Naive thymus-derived CD8-positive, alpha-beta T cell (primary cell): Measurements from ENCODE around the gene PRPF40B. TPM values are rescaled to one million over a fixed set of nuclear protein-coding genes. Genes with fewer than 3 reads are reported as not detected.

ENCODE experiments used
- ATAC-seq, 2 donors: fragments of 150-1000 bp; cut with Tn5 transposase in 1 of 2; sonication (Bioruptor Pico), chemical (Tn5 transposase) in 1 of 2; 1 replicate in 1 of 2; 2 replicates in 1 of 2; pipeline ENCODE4 v1.10.0; 2021; ENCODE audit warnings: mild to moderate bottlenecking in 2 of 2, moderate library complexity in 2 of 2
- POLR2A ChIA-PET: fragments of 350-600 bp; sonication (Branson Sonifier 250); formaldehyde crosslinking; loops from one replicate; lab custom pipeline; 2021; ENCODE audit warnings: antibody characterized with exemption; lab: Charles Lee
- DNase-seq, 10 donors: peaks; one replicate each; pipeline versions ENCODE4 v3.0.0 to v3.0.0-alpha.2; 2020 to 2022
- H3K27ac Mint-ChIP-seq, 10 donors: one replicate each; pipeline ENCODE4 v1.8.0; 2020 to 2022; ENCODE audit warnings: mild to moderate bottlenecking in 10 of 10, mixed read lengths in 10 of 10, moderate library complexity in 4 of 10, inconsistent platforms in 1 of 10
- H3K27me3 Mint-ChIP-seq, 5 donors: one replicate each; pipeline ENCODE4 v1.8.0; 2021 to 2022; ENCODE audit warnings: mixed read lengths in 5 of 5
- H3K36me3 Mint-ChIP-seq, 3 donors: one replicate each; pipeline ENCODE4 v1.8.0; 2020 to 2022; ENCODE audit warnings: mixed read lengths in 3 of 3, mild to moderate bottlenecking in 2 of 3, inconsistent platforms in 1 of 3
- H3K4me1 Mint-ChIP-seq, 4 donors: one replicate each; pipeline ENCODE4 v1.8.0; 2021 to 2022; ENCODE audit warnings: mixed read lengths in 4 of 4
- H3K4me3 Mint-ChIP-seq, 10 donors: one replicate each; pipeline ENCODE4 v1.8.0; 2020 to 2022; ENCODE audit warnings: mild to moderate bottlenecking in 10 of 10, mixed read lengths in 10 of 10, moderate library complexity in 6 of 10, inconsistent platforms in 1 of 10
- H3K9me3 Mint-ChIP-seq, 9 donors: one replicate each; pipeline ENCODE4 v1.8.0; 2020 to 2022; ENCODE audit warnings: mixed read lengths in 9 of 9, mild to moderate bottlenecking in 3 of 9, inconsistent platforms in 1 of 9, moderate library complexity in 1 of 9
- polyA plus RNA-seq, 3 donors: library from polyadenylated mRNA; unstranded; fragments of 300-500 nt; fragmentation: Illumina TruSeq; gene quantifications; one replicate each; pipeline ENCODE4 v1.2.3, GENCODE V29; 2021
- total RNA-seq, 8 experiments: library from RNA in 2 of 8; stranded (reverse) in 2 of 8; gene quantifications; one replicate each; pipeline ENCODE4 v1.2.3 and lab custom pipeline; 2021 to 2026

Gene PRPF40B
- total and polyA plus RNA-seq, 5 experiments from 2014 or later = 1.5 to 16.7 (median 4.0) TPM

DNA sequence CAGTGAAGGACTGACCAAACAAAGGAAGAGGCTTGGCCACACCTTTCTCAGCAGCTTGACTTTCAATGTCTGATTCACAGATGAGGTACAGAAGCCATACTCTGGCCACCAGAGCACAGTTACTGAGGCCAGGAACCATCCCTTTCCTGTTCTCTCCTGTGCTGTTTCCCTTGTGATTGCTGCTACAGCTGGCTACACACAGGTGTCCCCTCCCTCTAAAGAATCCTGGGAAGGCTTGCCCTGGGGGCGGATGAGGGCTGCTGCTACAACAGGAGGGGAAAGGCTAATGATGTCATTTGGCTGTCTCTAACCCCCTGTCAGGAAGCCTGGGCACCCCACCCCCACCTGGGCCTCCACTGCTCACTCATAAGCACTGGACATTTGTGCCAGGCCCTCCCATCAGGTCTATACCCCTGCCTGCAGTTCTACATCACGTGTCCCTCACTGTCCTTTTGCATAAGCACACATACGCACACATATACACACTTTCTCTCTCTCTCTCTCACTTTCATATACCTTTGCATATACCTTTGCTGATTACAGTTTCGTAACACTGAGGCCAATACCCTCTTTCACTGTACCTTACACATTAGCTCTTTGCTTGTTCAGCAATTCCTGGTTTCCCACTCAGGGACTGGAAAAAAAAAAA lies 41.4 kb downstream of the PRPF40B start:
- Mint-ChIP-seq H3K27ac (peak overlapping the region; percentile 71 to 99 (median 93)), H3K9me3 (peaks cover 0 to 3% (median 0%) of the 10 kb centered on the region in 9 donors), H3K4me1 (peaks cover 61 to 96% (median 93%) of the 10 kb centered on the region in 4 donors), H3K4me3 (peak overlapping the region in 9 of 10 donors; percentile 14 to 78 (median 53)), H3K27me3 (no peaks in the 10 kb centered on the region), H3K36me3 (peaks cover 6 to 26% (median 18%) of the 10 kb centered on the region in 3 donors)
- no peak for DNase-seq
- POLR2A ChIA-PET = interaction anchor here (0.6 to 4.7 kb wide), 5 partner anchors 8 to 167 kb away, joined by 3 to 73 read pairs (median 7); partner anchors contain the start of genes FMNL3, PRPF40B and TMBIM6
- ATAC-seq = no peak

DNA sequence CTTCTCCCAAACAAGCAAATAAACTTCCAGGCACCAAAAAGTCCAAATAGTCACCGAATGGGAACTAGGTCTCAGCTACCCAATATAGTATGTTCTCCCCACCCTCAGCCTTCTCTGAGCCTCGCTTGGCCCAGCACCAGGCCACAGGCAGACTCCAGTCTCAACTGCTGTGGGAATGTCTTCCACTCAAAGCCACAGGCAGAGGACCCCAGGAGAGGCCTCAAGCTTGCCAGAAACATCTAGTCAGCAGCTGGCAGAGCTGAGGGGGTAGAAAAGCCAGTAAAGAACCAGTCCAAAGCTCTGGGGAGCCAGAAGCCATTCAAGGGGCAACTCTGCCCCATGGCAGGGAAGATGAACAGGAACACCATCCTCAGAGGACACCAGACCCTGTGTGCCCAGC lies 42.0 kb downstream of the PRPF40B start:
- Mint-ChIP-seq H3K9me3 (peaks cover 0 to 3% (median 0%) of the 10 kb centered on the region in 9 donors), H3K27ac (peak overlapping the region; percentile 31 to 99 (median 92)), H3K4me1 (peaks cover 66 to 97% (median 94%) of the 10 kb centered on the region in 4 donors), H3K36me3 (peaks cover 6 to 23% (median 18%) of the 10 kb centered on the region in 3 donors), H3K27me3 (no peaks in the 10 kb centered on the region), H3K4me3 (peak overlapping the region in 5 of 10 donors; percentile 14 to 78 (median 54))
- POLR2A ChIA-PET = interaction anchor here (0.5 to 9.7 kb wide), 6 partner anchors 8 to 76 kb away, joined by 3 to 81 read pairs (median 3); partner anchors contain the start of genes FMNL3 and TMBIM6
- no peak for DNase-seq
- ATAC-seq = no peak

DNA sequence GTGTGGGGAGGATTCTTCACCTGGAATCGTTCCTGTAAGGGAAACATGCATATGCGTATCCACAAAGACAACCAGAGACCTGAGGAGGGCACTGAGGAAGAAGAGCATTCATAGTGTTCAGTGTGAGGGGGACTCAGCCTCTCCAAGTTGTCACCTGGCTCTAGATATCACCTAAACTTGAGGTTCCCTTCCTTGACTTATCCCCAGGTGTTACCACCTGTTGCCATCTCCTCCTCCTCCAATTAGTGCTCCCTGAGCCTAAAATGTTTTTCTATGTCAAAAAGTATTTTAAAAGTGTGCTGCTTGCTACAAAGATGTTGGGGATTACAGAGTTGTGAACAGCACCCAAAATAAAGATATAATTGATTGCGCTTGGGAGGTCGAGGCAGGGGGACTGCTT lies 42.8 kb downstream of the PRPF40B start:
- peaks cover 6 to 18% (median 17%) of the 10 kb centered on the region in 3 donors for H3K36me3 Mint-ChIP-seq
- no peak for DNase-seq
- no peak for ATAC-seq
- POLR2A ChIA-PET = interaction anchor here (0.9 to 9.7 kb wide), 4 partner anchors 9 to 75 kb away, joined by 3 to 81 read pairs (median 4); partner anchors contain the start of genes FMNL3 and TMBIM6
- H3K4me1 Mint-ChIP-seq = peaks cover 66 to 97% (median 95%) of the 10 kb centered on the region in 4 donors
- H3K9me3 Mint-ChIP-seq = peaks cover 0 to 3% (median 0%) of the 10 kb centered on the region in 9 donors
- H3K27ac Mint-ChIP-seq = peak overlapping the region in 8 of 10 donors; percentile 17 to 99 (median 65)
- no peak overlapping the region for H3K4me3 Mint-ChIP-seq
- no peaks in the 10 kb centered on the region for H3K27me3 Mint-ChIP-seq

DNA sequence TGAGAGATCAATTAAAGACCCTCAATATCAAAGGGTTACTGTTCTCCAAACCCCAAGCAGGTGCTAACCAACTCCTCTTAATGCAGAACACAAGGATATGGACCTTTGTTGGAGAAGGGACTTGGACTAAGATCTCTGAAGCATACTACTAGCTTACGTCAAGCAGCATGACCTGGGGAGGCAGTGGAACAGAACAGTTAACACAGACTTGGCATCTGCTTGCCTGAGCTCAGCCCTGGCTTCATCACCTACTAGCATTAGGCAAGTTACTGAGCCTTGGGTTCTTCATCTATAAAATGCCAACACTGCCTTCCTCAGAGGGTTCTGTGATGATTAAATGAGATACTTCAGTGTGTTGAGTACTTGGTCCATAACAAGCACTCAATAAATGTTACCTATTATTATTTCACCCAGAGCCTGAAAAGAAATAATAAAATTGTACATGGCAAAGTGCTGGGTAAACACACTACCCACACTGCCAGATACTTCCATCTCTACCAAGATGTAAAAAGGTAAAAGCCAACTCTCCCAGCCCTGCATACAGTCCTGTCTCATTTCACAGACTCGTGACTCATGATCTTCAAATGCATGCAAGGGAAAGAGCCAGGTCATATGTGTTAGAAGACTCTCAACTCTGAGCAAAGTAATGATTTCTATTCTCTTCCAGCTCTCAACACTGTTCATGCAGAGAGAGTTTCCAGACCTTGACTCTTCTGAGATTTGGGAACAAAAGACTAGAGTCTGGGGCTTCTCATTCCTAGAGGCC lies 44.1 kb downstream of the PRPF40B start:
- peaks cover 59 to 97% (median 95%) of the 10 kb centered on the region in 4 donors for H3K4me1 Mint-ChIP-seq
- DNase-seq = no peak
- no peaks in the 10 kb centered on the region for H3K27me3 Mint-ChIP-seq
- H3K4me3 Mint-ChIP-seq = peak overlapping the region in 2 of 10 donors; percentile 18 to 40
- no peak for ATAC-seq
- H3K36me3 Mint-ChIP-seq = peaks cover 0 to 10% (median 9%) of the 10 kb centered on the region in 3 donors
- H3K27ac Mint-ChIP-seq = peak overlapping the region in 9 of 10 donors; percentile 69 to 98 (median 89)
- POLR2A ChIA-PET = interaction anchor here (0.9 to 9.7 kb wide), 2 partner anchors 19 to 37 kb away, joined by 3 to 81 read pairs; partner anchors contain the start of gene FMNL3
- H3K9me3 Mint-ChIP-seq = no peaks in the 10 kb centered on the region

- Mint-ChIP-seq H3K27ac (peak overlapping the region; percentile 92 to 99 (median 98)), H3K4me3 (peak overlapping the region in 9 of 10 donors; percentile 32 to 87 (median 74)), H3K9me3 (no peaks in the 10 kb centered on the region), H3K4me1 (peaks cover 58 to 98% (median 95%) of the 10 kb centered on the region in 4 donors), H3K27me3 (no peaks in the 10 kb centered on the region), H3K36me3 (peaks cover 0 to 9% (median 8%) of the 10 kb centered on the region in 3 donors)
- POLR2A ChIA-PET = interaction anchor here (0.7 to 9.7 kb wide), 7 partner anchors 8 to 35 kb away, joined by 3 to 81 read pairs (median 9); partner anchors contain the start of gene FMNL3
- DNase-seq = peak in 2 of 10 donors; percentile 21 to 36
- no peak for ATAC-seq
These were observed 46.4 kb downstream of the PRPF40B start for GRCh38 chr12:49669796-49670195.

DNA sequence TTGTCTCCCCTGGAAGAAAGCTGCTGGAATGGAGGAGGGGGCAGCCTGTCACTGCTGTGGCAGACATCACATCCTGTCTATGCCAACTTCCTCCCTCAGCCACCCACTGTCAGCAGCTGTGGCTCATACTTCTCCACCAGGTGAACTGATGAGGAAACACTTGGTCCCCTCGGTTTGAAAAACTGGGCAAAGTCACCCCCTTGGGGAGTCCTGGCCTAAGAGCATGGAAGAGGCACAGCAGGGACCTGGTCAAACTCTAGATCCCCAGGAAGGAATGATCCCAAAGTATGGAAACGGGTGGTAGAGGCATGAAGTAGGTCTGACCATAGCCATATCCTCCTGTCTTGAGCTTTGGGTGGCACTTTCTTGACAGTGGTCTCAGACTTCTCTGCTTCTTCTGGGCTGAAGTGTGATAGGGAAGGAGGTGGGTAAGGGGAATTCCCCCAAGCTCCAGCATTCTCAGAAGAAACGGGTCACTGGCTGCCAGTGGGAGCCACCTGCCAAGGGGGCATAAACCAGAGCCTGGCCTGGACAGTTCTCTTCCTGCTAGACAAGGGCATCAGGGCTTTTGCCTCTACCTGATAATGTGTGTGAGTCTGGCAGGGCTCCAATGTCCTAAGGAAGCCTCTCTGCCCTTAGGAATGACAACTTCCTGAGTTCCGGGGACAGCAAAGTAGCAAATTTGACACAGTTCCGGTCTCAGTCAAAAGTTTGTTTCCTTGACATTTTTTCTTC lies 47.8 kb downstream of the PRPF40B start:
- peak in 9 of 10 donors; percentile 45 to 81 (median 68) for DNase-seq
- Mint-ChIP-seq H3K4me3 (peak overlapping the region; percentile 67 to 87 (median 76)), H3K9me3 (no peaks in the 10 kb centered on the region), H3K27ac (peak overlapping the region; percentile 92 to 99 (median 98)), H3K36me3 (peaks cover 0 to 5% (median 3%) of the 10 kb centered on the region in 3 donors), H3K4me1 (peaks cover 59 to 100% (median 95%) of the 10 kb centered on the region in 4 donors), H3K27me3 (no peaks in the 10 kb centered on the region)
- peak; percentile 92 to 93 for ATAC-seq
- POLR2A ChIA-PET = interaction anchor here (0.6 to 9.7 kb wide), 13 partner anchors 9 to 85 kb away, joined by 3 to 81 read pairs (median 6); partner anchors contain the start of gene FMNL3

DNA sequence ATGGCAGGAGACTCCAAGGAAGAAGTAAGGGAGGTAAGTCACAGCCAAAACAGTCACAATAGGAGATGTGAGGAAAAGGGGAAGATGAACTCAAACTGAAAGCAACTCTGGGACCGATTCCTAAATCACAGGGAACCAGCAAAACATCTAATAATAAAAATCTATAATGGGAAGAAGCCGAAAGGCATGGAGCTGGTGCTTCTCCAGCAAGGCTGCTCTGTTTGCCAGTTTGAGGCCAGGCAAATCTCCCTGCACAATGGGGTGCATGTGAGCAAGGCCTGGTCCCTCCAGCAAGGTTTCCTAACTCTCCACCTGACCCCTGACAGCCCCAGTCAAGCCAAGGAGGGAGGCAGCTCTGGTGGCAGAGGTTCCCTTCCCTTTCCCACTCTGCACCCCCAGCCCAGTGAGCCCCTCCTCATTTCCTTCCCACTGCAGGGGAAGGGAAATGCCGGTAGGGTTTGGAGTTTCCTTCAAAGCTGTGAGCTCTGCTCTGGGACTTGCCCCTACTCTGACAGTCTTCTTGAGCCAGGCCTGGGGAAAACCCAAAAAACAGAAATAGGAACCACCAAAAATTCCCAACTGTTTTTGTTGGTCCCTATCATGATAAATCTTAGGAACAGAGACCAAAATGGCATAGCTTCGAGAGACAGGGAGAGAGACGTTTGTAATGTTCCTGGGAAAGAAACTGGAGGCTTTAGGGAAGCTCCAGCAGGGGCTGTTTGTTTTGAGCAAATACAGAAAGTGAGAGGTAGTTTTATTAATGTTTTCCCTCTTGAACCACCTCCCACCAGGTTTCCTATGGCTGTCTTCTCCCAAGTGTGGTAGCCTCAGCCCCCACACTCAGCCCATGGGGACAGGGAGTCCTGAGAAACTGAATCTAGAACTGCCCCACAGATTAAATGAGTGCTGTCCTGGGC lies 49.2 kb downstream of the PRPF40B start:
- no peaks in the 10 kb centered on the region for H3K9me3 Mint-ChIP-seq
- no peak for ATAC-seq
- POLR2A ChIA-PET = interaction anchor here (1.2 to 9.7 kb wide), 11 partner anchors 7 to 32 kb away, joined by 3 to 81 read pairs (median 4); partner anchors contain the start of gene FMNL3
- no peak for DNase-seq
- no peaks in the 10 kb centered on the region for H3K27me3 Mint-ChIP-seq
- H3K4me1 Mint-ChIP-seq = peaks cover 60 to 96% (median 93%) of the 10 kb centered on the region in 4 donors
- peak overlapping the region in 8 of 10 donors; percentile 67 to 87 (median 76) for H3K4me3 Mint-ChIP-seq
- peak overlapping the region; percentile 92 to 99 (median 98) for H3K27ac Mint-ChIP-seq
- H3K36me3 Mint-ChIP-seq = peaks cover 0 to 3% (median 0%) of the 10 kb centered on the region in 3 donors

DNA sequence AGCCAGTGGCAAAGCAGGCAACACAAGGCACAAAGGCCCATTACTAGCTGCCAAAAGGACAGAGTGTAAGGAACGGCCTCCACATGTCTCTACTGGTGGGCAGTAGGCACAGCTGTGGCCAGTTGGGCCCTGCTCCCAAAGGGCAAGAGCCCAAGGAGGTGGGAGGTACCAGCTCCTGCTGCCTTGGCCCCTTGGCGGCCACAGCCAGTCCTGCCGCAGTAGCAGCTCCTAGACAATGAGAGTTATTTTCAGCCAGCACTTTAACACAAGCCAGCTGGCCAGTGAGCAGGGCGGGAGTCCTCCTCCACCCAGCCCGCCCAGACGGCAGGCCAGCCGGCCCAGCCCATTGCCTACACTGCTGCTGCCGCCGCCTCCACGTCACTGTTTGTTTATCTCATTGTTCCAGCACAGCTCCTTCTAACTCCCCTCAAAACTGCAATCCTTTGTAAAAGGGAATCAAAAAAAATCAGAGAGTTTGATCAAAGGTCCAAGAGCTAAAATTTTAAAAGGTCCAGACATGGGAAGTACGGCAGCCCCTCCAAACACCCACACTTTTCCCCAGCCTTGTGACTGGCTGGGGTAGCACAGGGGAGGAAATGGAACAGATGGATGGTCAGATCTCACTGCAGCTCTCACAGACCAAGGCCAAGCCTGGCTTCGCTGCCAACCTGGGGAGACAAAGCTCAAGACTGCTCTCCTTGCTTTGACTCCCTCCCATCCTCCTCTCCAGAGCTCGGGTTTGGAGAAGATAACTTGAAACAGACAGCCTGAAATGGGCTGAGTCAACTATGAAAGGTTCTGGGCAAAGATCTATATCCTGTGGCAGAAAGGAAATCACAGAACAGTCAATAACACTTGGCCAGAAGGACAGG lies 50.3 kb downstream of the PRPF40B start:
- Mint-ChIP-seq H3K9me3 (no peaks in the 10 kb centered on the region), H3K36me3 (no peaks in the 10 kb centered on the region), H3K27ac (peak overlapping the region; percentile 80 to 99 (median 95)), H3K4me1 (peaks cover 50 to 84% (median 82%) of the 10 kb centered on the region in 4 donors), H3K27me3 (no peaks in the 10 kb centered on the region), H3K4me3 (peak overlapping the region in 9 of 10 donors; percentile 30 to 76 (median 40))
- ATAC-seq (peak in 1 of 2 donors; percentile 11), DNase-seq (no peak)
- POLR2A ChIA-PET = interaction anchor here (0.6 to 9.7 kb wide), 14 partner anchors 8 to 521 kb away, joined by 3 to 81 read pairs (median 4); partner anchors contain the start of gene FMNL3

- no peaks in the 10 kb centered on the region for H3K9me3 Mint-ChIP-seq
- H3K27me3 Mint-ChIP-seq = no peaks in the 10 kb centered on the region
- DNase-seq (no peak), ATAC-seq (peak in 1 of 2 donors; percentile 8)
- peak overlapping the region; percentile 80 to 99 (median 95) for H3K27ac Mint-ChIP-seq
- H3K4me1 Mint-ChIP-seq = peaks cover 52 to 81% (median 78%) of the 10 kb centered on the region in 4 donors
- H3K4me3 Mint-ChIP-seq = peak overlapping the region in 9 of 10 donors; percentile 30 to 76 (median 40)
- POLR2A ChIA-PET = interaction anchor here (0.6 to 9.7 kb wide), 12 partner anchors 8 to 522 kb away, joined by 3 to 81 read pairs (median 4); partner anchors contain the start of gene FMNL3
- no peaks in the 10 kb centered on the region for H3K36me3 Mint-ChIP-seq
These were observed 51.1 kb downstream of the PRPF40B start for GRCh38 chr12:49674318-49674981.
